Measurements from ENCODE around the gene IGSF10. TPM values are rescaled to one million over a fixed set of nuclear protein-coding genes. Genes with fewer than 3 reads are reported as not detected.

IGSF10 gene
- total and polyA plus RNA-seq, 10 donors: 0.22 to 8.5 (median 1.7) TPM

GRCh38 chr3:151426341-151426657 is 34.6 kb downstream of the IGSF10 start:
- Histone ChIP-seq H3K36me3 (no peaks in the 10 kb centered on the region), H3K4me1 (peaks cover 0 to 9% (median 0%) of the 10 kb centered on the region in 6 donors)

GRCh38 chr3:151425627-151426340 is 35.1 kb downstream of the IGSF10 start:
- TF ChIP-seq CTCF (IDR thresholded peaks at IDR 0.05 in 8 of 11, conservative IDR thresholded peaks at IDR 0.05 in 3 of 11): peak in 2 of 11 experiments; percentile 10 to 11
- TF ChIP-seq POLR2A (IDR thresholded peaks at IDR 0.05): no peak
- WGBS, 5 donors: 60 to 76% (median 62%) methylated on average over 4 of the region's 4 CpGs
- H3K4me3 ChIP-seq: no peak overlapping the region
- no peak overlapping the region for H3K27ac ChIP-seq
- no peaks in the 10 kb centered on the region for H3K27me3 ChIP-seq (replicated peaks in 1 of 7)
- intact Hi-C loops (cut with DNase I; ENCODE audit: low total_unique reads): no loop called here
- no peak for DNase-seq
- H3K4me1 ChIP-seq: peaks cover 0 to 9% (median 0%) of the 10 kb centered on the region in 6 donors
- H3K36me3 ChIP-seq: no peaks in the 10 kb centered on the region
- no peaks in the 10 kb centered on the region for H3K9me3 ChIP-seq

More at GRCh38 chr3:151426341-151426657, 34.6 kb downstream of the IGSF10 start:
- Histone ChIP-seq H3K27me3 (replicated peaks in 1 of 7) (no peaks in the 10 kb centered on the region), H3K9me3 (no peaks in the 10 kb centered on the region), H3K27ac (no peak overlapping the region), H3K4me3 (no peak overlapping the region)
- no peak for DNase-seq
- TF ChIP-seq POLR2AphosphoS5 (IDR thresholded peaks at IDR 0.05) (no peak), CTCF (IDR thresholded peaks at IDR 0.05 in 8 of 11, conservative IDR thresholded peaks at IDR 0.05 in 3 of 11) (no peak), POLR2A (IDR thresholded peaks at IDR 0.05) (no peak)
- intact Hi-C loops (cut with DNase I; ENCODE audit: low total_unique reads): no loop called here

GRCh38 chr3:151423091-151423490 is 37.8 kb downstream of the IGSF10 start:
- TF ChIP-seq CTCF (IDR thresholded peaks at IDR 0.05 in 8 of 11, conservative IDR thresholded peaks at IDR 0.05 in 3 of 11): no peak
- TF ChIP-seq POLR2A (IDR thresholded peaks at IDR 0.05): no peak
- no peak for TF ChIP-seq POLR2AphosphoS5 (IDR thresholded peaks at IDR 0.05)
- Histone ChIP-seq H3K36me3 (no peaks in the 10 kb centered on the region), H3K4me3 (no peak overlapping the region), H3K27ac (no peak overlapping the region), H3K9me3 (no peaks in the 10 kb centered on the region), H3K27me3 (replicated peaks in 1 of 7) (no peaks in the 10 kb centered on the region), H3K4me1 (peaks cover 0 to 9% (median 0%) of the 10 kb centered on the region in 6 donors)
- intact Hi-C loops (cut with DNase I; ENCODE audit: low total_unique reads): no loop called here
- DNase-seq: no peak
- whole genome bisulfite sequencing, 5 donors: 79 to 94% (median 87%) methylated on average over 5 of the region's 5 CpGs

- no peak overlapping the region for H3K4me3 ChIP-seq
- peaks cover 0 to 9% (median 0%) of the 10 kb centered on the region in 6 donors for H3K4me1 ChIP-seq
- intact Hi-C loops (cut with DNase I; ENCODE audit: low total_unique reads): no loop called here
- WGBS, 5 donors: 45 to 70% (median 58%) methylated on average over 4 of the region's 4 CpGs
- DNase-seq: no peak
- H3K36me3 ChIP-seq: no peaks in the 10 kb centered on the region
- TF ChIP-seq POLR2AphosphoS5 (IDR thresholded peaks at IDR 0.05) (no peak), POLR2A (IDR thresholded peaks at IDR 0.05) (no peak), CTCF (IDR thresholded peaks at IDR 0.05 in 8 of 11, conservative IDR thresholded peaks at IDR 0.05 in 3 of 11) (no peak)
- H3K27ac ChIP-seq: no peak overlapping the region
- no peaks in the 10 kb centered on the region for H3K27me3 ChIP-seq (replicated peaks in 1 of 7)
- H3K9me3 ChIP-seq: no peaks in the 10 kb centered on the region
Measured at GRCh38 chr3:151421938-151422337, 38.9 kb downstream of the IGSF10 start.
